Karpas-422 (cell line): ENCODE measurements around the gene OR2L13. TPM values are rescaled to one million over a fixed set of nuclear protein-coding genes. Genes with fewer than 3 reads are reported as not detected.

Source experiments
- DNase-seq: peaks from one replicate; pipeline ENCODE4 v3.0.0-alpha.2; 2015
- H2AFZ ChIP-seq: fragments of 200-600 bp; sonication (generic); 2 replicates; pipeline ENCODE4 v1.6.1; 2014; ENCODE audit warnings: antibody characterized with exemption, low read length, mixed read lengths
- H3K27ac ChIP-seq: fragments of 200-600 bp; sonication (generic); 2 replicates; pipeline ENCODE4 v1.5.1; 2014; ENCODE audit warnings: mild to moderate bottlenecking, low read length, moderate library complexity
- H3K27me3 ChIP-seq: fragments of 200-600 bp; sonication (generic); 2 replicates; pipeline ENCODE4 v1.6.1; 2014; ENCODE audit warnings: low read length, mixed read lengths
- H3K36me3 ChIP-seq: fragments of 200-600 bp; sonication (generic); 2 replicates; pipeline ENCODE4 v1.6.1; 2014; ENCODE audit warnings: low read length, mixed read lengths; ENCODE audit not compliant: insufficient read depth
- H3K4me1 ChIP-seq: fragments of 200-600 bp; sonication (generic); 2 replicates; pipeline ENCODE4 v1.6.1; 2014; ENCODE audit warnings: mild to moderate bottlenecking, low read length, mixed read lengths
- H3K4me2 ChIP-seq: fragments of 200-600 bp; sonication (generic); 2 replicates; pipeline ENCODE4 v1.6.1; 2014; ENCODE audit warnings: low read length, low read depth, mild to moderate bottlenecking; ENCODE audit not compliant: poor library complexity, severe bottlenecking
- H3K4me3 ChIP-seq: fragments of 200-600 bp; sonication (generic); 2 replicates; pipeline ENCODE4 v1.5.1; 2014; ENCODE audit warnings: mild to moderate bottlenecking, antibody characterized with exemption, low read length, mixed read lengths
- H3K79me2 ChIP-seq: fragments of 200-600 bp; sonication (generic); 2 replicates; pipeline ENCODE4 v1.6.1; 2014; ENCODE audit warnings: mild to moderate bottlenecking, low read length, mixed read lengths
- H3K9ac ChIP-seq: fragments of 200-600 bp; sonication (generic); 2 replicates; pipeline ENCODE4 v1.6.0; 2014; ENCODE audit warnings: low read length
- H3K9me2 ChIP-seq: fragments of 200-600 bp; sonication (generic), shearing (Covaris generic); replicated peaks from 2 replicates; pipeline ENCODE4 v1.6.0; 2014; ENCODE audit warnings: mild to moderate bottlenecking, low read length, moderate library complexity; ENCODE audit not compliant: insufficient read depth
- H3K9me3 ChIP-seq: fragments of 300-700, 200-600 bp; sonication (generic); 2 replicates; pipeline ENCODE4 v1.6.1; 2014; ENCODE audit warnings: low read length, mixed read lengths
- H4K20me1 ChIP-seq: fragments of 200-600 bp; sonication (generic); 2 replicates; pipeline ENCODE4 v1.6.1; 2014; ENCODE audit warnings: mild to moderate bottlenecking, antibody characterized with exemption, low read length, low read depth; ENCODE audit not compliant: insufficient read depth
- total RNA-seq: library from RNA; depleted of rRNA; stranded (reverse); fragments of >200 nt; shearing (Covaris generic); gene quantifications from 2 replicates; pipeline ENCODE4 v1.2.3, GENCODE V29; 2014; ENCODE audit warnings: low replicate concordance; rRNA removed

The OR2L13 gene, protein sequence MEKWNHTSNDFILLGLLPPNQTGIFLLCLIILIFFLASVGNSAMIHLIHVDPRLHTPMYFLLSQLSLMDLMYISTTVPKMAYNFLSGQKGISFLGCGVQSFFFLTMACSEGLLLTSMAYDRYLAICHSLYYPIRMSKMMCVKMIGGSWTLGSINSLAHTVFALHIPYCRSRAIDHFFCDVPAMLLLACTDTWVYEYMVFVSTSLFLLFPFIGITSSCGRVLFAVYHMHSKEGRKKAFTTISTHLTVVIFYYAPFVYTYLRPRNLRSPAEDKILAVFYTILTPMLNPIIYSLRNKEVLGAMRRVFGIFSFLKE
- total RNA-seq: not detected in 2 replicates

DNA sequence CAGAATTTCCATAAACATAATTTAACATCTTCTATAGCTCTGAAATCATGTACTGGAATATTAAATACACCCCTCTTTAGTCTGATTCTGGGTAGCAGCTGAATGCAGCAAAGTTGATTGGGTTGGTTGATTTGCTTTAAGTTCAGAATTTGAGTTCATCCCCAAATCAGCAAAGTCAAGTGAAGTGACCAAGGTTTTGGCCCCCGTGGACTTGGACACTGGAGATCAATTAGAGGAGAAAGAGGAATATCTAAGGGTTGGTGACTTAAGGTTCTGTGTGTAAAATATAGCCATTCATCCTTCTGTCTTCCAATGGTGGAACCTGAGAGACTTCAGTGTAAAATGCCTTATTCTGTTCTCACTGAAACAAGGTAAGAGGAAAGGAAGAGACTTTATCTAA is at the start of gene OR2L13:
Gene OR2L13 (plus strand): TSS at position 301 of the 400 bp plus-strand sequence. CDS start 4,192 bp downstream, outside the sequence.
- Histone ChIP-seq H3K4me1 (no peaks in the 10 kb centered on the region), H3K27ac (no peak within 1 kb of the TSS), H2AFZ (no peak within 1 kb of the TSS), H3K79me2 (no peaks in the 10 kb centered on the region), H4K20me1 (no peaks in the 10 kb centered on the region), H3K9ac (no peak within 1 kb of the TSS), H3K27me3 (no peaks in the 10 kb centered on the region), H3K4me2 (no peak within 1 kb of the TSS), H3K9me3 (no peaks in the 10 kb centered on the region; the same call in 1 of the 2 replicates), H3K4me3 (no peak within 1 kb of the TSS), H3K9me2 (no peaks in the 10 kb centered on the region), H3K36me3 (no peaks in the 10 kb centered on the region)
- no peak for DNase-seq

DNA sequence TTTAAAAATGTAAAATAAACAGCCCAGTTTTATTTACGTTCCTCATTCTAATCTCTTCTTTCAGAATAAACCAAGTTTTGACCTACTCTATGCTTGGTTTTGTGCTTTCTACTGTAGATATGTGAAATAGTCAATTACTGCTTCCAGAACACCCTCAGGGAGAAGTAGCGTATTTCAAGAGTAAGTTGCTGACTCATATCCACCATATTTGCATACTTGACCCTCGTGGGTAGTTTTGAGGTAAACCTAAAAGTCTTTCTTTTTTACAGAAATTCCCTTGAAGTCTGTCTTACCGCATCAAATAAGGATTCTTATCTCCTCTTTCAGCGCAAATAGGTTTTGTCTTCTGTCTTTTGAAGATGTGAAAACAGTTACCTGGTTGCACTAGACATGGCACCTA is 49.8 kb upstream of the OR2L13 start:
- DNase-seq: no peak
- no peaks in the 10 kb centered on the region for H3K79me2 ChIP-seq

DNA sequence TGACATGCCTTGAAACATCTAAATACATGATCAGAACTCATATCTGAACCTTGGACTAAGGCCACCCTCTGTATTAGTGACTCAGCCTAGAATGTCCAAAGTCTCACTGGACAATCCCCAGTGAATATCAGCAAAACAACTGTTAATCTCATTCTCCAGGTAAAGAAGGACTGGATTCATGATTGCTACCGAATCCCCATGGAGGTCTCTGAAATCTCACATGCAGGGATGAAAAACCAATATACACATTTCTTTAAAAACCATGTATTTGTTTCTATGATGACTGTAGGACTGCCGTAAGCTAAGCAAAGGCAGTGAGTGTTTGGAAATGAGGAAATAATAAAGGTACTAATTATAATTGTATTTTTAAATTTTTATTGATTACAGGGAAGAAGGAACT is 48.4 kb upstream of the OR2L13 start, which contains the start of gene OR2L3:
Gene OR2L3 (plus strand): TSS at position 301 of the 400 bp plus-strand sequence. CDS start 13,846 bp downstream, outside the sequence.
- Histone ChIP-seq H3K36me3 (no peaks in the 10 kb centered on the region), H3K9ac (no peak within 1 kb of the TSS)

More for the DNA sequence above, 49.8 kb upstream of the OR2L13 start:
- H4K20me1 ChIP-seq: no peaks in the 10 kb centered on the region
- H3K4me3 ChIP-seq: no peak overlapping the region
- peaks cover 4% of the 10 kb centered on the region for H3K9me3 ChIP-seq
- H3K36me3 ChIP-seq: no peaks in the 10 kb centered on the region
- H3K9ac ChIP-seq: no peak overlapping the region
- H2AFZ ChIP-seq: no peak overlapping the region
- no peaks in the 10 kb centered on the region for H3K4me1 ChIP-seq
- no peak overlapping the region for H3K4me2 ChIP-seq
- no peak overlapping the region for H3K27ac ChIP-seq
- no peaks in the 10 kb centered on the region for H3K27me3 ChIP-seq
- no peaks in the 10 kb centered on the region for H3K9me2 ChIP-seq

DNA sequence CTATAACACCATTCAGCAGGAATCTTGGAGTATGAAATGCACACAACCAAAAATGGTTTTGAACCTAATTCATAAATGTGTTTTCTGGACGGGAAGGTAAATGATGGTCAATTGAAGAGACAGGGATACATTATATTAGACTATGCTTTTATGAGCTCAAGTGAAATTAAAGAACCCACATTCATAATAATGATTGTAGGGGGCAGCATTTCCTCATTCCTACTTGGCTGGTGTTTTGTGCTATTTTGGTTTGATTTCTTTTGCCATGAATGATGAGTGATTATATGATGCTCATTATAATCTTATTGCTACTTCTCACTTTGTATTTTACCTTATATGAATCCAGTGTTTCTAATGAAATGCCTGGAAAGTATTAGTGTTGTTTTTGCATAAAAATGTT is 48.0 kb upstream of the OR2L13 start:
- Histone ChIP-seq H4K20me1 (no peaks in the 10 kb centered on the region), H3K4me1 (no peaks in the 10 kb centered on the region), H3K79me2 (no peaks in the 10 kb centered on the region), H3K9me2 (no peaks in the 10 kb centered on the region), H3K4me2 (no peak overlapping the region), H3K9me3 (no peaks in the 10 kb centered on the region; the same call in 1 of the 2 replicates), H3K9ac (no peak overlapping the region), H3K36me3 (no peaks in the 10 kb centered on the region), H2AFZ (no peak overlapping the region), H3K27ac (no peak overlapping the region), H3K4me3 (no peak overlapping the region), H3K27me3 (no peaks in the 10 kb centered on the region)
- no peak for DNase-seq

More for the DNA sequence above, 48.4 kb upstream of the OR2L13 start, which contains the start of gene OR2L3:
- no peaks in the 10 kb centered on the region for H4K20me1 ChIP-seq
- DNase-seq: no peak
- no peaks in the 10 kb centered on the region for H3K9me2 ChIP-seq
- H3K9me3 ChIP-seq: no peaks in the 10 kb centered on the region; the same call in 1 of the 2 replicates
- no peaks in the 10 kb centered on the region for H3K4me1 ChIP-seq
- H3K27ac ChIP-seq: no peak within 1 kb of the TSS
- H3K27me3 ChIP-seq: no peaks in the 10 kb centered on the region
- no peak within 1 kb of the TSS for H3K4me2 ChIP-seq
- no peak within 1 kb of the TSS for H3K4me3 ChIP-seq
- no peaks in the 10 kb centered on the region for H3K79me2 ChIP-seq
- no peak within 1 kb of the TSS for H2AFZ ChIP-seq

DNA sequence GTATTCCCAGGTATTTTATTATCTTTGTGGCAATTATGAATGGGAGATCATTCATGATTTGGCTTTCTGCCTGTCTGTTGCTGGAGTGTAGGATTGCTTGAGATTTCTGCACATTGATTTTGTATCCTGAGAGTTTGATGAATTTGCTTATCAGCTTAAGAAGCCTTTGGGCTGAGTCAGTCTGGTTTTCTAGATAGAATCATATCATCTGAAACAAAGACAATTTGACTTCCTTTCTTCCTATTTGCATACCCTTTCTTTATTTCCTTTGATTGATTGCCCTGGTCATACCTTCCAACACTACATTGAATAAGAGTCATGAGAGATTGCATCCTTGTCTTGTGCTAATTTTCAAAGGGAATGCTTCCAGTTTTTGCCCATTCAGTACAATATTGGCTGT is 40.3 kb upstream of the OR2L13 start:
- Histone ChIP-seq H3K27me3 (no peaks in the 10 kb centered on the region), H3K9me2 (no peaks in the 10 kb centered on the region), H3K4me3 (no peak overlapping the region), H3K79me2 (no peaks in the 10 kb centered on the region), H4K20me1 (no peaks in the 10 kb centered on the region), H3K9ac (no peak overlapping the region), H3K27ac (no peak overlapping the region), H3K36me3 (no peaks in the 10 kb centered on the region), H2AFZ (no peak overlapping the region), H3K4me1 (no peaks in the 10 kb centered on the region), H3K9me3 (no peaks in the 10 kb centered on the region; the same call in 1 of the 2 replicates), H3K4me2 (no peak overlapping the region)
- no peak for DNase-seq

DNA sequence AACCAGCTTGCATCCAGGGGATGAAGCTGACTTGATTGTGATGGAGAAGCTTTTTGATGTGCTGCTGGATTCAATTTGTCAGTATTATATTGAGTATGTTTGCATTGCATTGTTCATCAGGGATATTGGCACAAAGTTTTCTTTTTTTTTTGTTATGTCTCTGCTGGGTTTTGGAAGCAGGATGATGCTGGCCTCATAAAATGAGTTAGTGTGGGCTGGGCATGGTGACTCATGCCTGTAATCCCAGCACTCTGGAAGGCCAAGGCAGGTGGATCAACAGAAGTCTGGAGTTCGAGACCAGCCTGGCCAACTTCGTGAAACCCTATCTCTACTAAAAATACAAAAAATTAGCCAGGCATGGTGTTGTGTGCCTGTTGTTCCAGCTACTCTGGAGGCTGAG is 39.7 kb upstream of the OR2L13 start:
- H3K9me2 ChIP-seq: no peaks in the 10 kb centered on the region
- no peak overlapping the region for H2AFZ ChIP-seq
- no peak for DNase-seq
- no peaks in the 10 kb centered on the region for H3K79me2 ChIP-seq
- H4K20me1 ChIP-seq: no peaks in the 10 kb centered on the region
- no peaks in the 10 kb centered on the region; the same call in 1 of the 2 replicates for H3K9me3 ChIP-seq
- H3K27ac ChIP-seq: no peak overlapping the region
- H3K4me1 ChIP-seq: no peaks in the 10 kb centered on the region
- no peaks in the 10 kb centered on the region for H3K27me3 ChIP-seq
- H3K9ac ChIP-seq: no peak overlapping the region
- H3K4me2 ChIP-seq: no peak overlapping the region
- no peaks in the 10 kb centered on the region for H3K36me3 ChIP-seq
- H3K4me3 ChIP-seq: no peak overlapping the region

DNA sequence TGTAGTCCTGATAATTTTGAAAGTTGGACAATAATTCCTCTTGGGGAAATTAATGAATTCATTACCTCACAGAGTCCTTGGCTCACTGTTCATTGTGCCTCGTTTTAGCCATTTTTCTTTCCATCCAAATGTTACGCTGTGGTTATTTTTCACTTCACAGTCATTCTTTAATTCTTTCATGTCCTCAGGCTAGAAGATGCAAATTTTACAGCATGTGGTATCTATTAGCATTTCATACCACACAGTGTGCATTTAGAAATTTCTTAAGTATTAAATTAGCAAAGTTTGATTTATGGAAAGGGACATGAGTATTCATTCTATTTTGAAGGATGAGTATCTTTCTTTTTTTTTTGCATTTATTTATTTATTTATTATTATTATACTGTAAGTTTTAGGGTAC is 29.9 kb upstream of the OR2L13 start:
- Histone ChIP-seq H4K20me1 (no peaks in the 10 kb centered on the region), H2AFZ (no peak overlapping the region), H3K4me2 (no peak overlapping the region), H3K9me2 (no peaks in the 10 kb centered on the region), H3K4me1 (no peaks in the 10 kb centered on the region), H3K27ac (no peak overlapping the region), H3K79me2 (no peaks in the 10 kb centered on the region), H3K4me3 (no peak overlapping the region), H3K27me3 (no peaks in the 10 kb centered on the region), H3K9ac (no peak overlapping the region), H3K9me3 (peaks cover 4% of the 10 kb centered on the region; the same call in 1 of the 2 replicates), H3K36me3 (no peaks in the 10 kb centered on the region)
- no peak for DNase-seq

DNA sequence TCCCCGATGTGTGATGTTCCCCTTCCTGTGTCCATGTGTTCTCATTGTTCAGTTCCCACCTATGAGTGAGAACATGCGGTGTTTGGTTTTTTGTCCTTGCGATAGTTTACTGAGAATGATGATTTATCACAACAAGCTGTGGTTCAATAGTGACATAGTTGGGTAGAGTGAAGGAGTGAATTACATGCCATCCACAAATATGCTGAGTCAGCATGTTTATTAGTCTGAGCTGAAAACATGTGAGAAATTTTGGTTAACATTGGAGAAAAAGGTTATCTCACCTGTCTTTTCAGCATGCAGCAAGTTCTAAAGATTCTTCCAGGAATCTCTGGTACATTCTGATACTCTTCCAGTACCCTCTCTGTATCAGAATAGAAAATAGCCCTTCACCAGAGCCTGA is 29.4 kb upstream of the OR2L13 start:
- Histone ChIP-seq H3K9ac (no peak overlapping the region), H4K20me1 (no peaks in the 10 kb centered on the region), H3K9me3 (peaks cover 4% of the 10 kb centered on the region; the same call in 1 of the 2 replicates), H3K79me2 (no peaks in the 10 kb centered on the region), H3K27ac (no peak overlapping the region), H3K4me1 (no peaks in the 10 kb centered on the region), H3K4me2 (no peak overlapping the region), H3K36me3 (no peaks in the 10 kb centered on the region), H3K4me3 (no peak overlapping the region), H3K9me2 (no peaks in the 10 kb centered on the region), H3K27me3 (no peaks in the 10 kb centered on the region), H2AFZ (no peak overlapping the region)
- DNase-seq: no peak
